ENCODE data around the gene GATAD2A. TPM values are rescaled to one million over a fixed set of nuclear protein-coding genes. Genes with fewer than 3 reads are reported as not detected.

Gene GATAD2A
- total and polyA plus RNA-seq, 9 of the 15 experiments (the other 6 are each of a cell fraction or from before 2014, with no cell fraction given) = 2.4 to 226 (median 44.2) TPM

GRCh38 chr19:19534556-19535265, 129.2 kb downstream of the GATAD2A start:
- CTCF ChIA-PET (ENCODE audit: low intra/inter-chr PET ratio) = interaction anchor here (3.2 kb wide), 1 partner anchor 109 kb away, joined by 30 read pairs; the partner anchor contains the start of gene GMIP

More at GRCh38 chr19:19534556-19535265, 129.2 kb downstream of the GATAD2A start:
- H4K20me1 ChIP-seq (replicated peaks; ENCODE audit: control insufficient read depth, insufficient read depth, low read length) = 0 out of 2 replicates have a peak, but pooled peaks cover 10% of the 10 kb centered on the region
- H3K9me3 ChIP-seq (replicated peaks; ENCODE audit: control insufficient read depth, insufficient read depth, low read depth, low read length) = no peaks in the 10 kb centered on the region
- in situ Hi-C loops (cut with MboI) (loop anchor here (25.0 kb wide), 1 partner anchor 103 kb away; the partner anchor contains the start of genes GMIP and LPAR2), intact Hi-C loops (cut with micrococcal nuclease) (no loop called here)
- no peak overlapping the region for H3K27ac ChIP-seq (ENCODE audit: extremely low read depth, low read depth, low read length)
- H3K4me2 ChIP-seq (ENCODE audit: insufficient read depth, low read length) = no peak overlapping the region
- POLR2A ChIA-PET = no interaction called here
- ATAC-seq (no peak), FAIRE-seq (no peak), DNase-seq (ENCODE audit: extremely low read depth in 1 of 4, low spot score in 3 of 4) (no peak)
- H2AFZ ChIP-seq (ENCODE audit: low read depth, low read length) = no peak overlapping the region
- 68% methylated on average over 25 of the region's 27 CpGs for WGBS (ENCODE audit: insufficient coverage, low coverage, missing lambda C conversion rate)
- no peak overlapping the region for H3K4me3 ChIP-seq
- H3K36me3 ChIP-seq (ENCODE audit: control insufficient read depth, insufficient read depth, low read length) = peaks cover 2% of the 10 kb centered on the region; the same call in 2 of the 3 replicates
- no peak overlapping the region for H3K9ac ChIP-seq (ENCODE audit: insufficient read depth in 1 of 2, low read depth in 2 of 2, low read length in 2 of 2)
- H3K4me1 ChIP-seq (replicated peaks in 1 of 2; ENCODE audit: control insufficient read depth in 2 of 2, insufficient read depth in 2 of 2, low read length in 2 of 2) = peaks cover 5 to 35% of the 10 kb centered on the region in 2 experiments
- H3K79me2 ChIP-seq (ENCODE audit: control insufficient read depth, insufficient read depth, low read length) = no peaks in the 10 kb centered on the region
- H3K9me1 ChIP-seq (ENCODE audit: control insufficient read depth, insufficient read depth, low read length) = peaks cover 3% of the 10 kb centered on the region
- BruUV-seq (replicated peaks) = no TSS peak
- H3K27me3 ChIP-seq (ENCODE audit: control insufficient read depth in 2 of 2, insufficient read depth in 2 of 2, low read length in 2 of 2) = no peaks in the 10 kb centered on the region
- TF ChIP-seq POLR2G (IDR thresholded peaks at IDR 0.05; ENCODE audit: low read depth, low read length) (peak; percentile 46; the same call in 1 of the 2 replicates), MBD1 (CRISPR knock-in tag; IDR thresholded peaks at IDR 0.05) (no peak), CBX1 (IDR thresholded peaks at IDR 0.05; ENCODE audit: low read depth) (no peak), ETS2 (tag; IDR thresholded peaks at IDR 0.05; ENCODE audit: borderline replicate concordance, poor library complexity, severe bottlenecking) (no peak), ZBTB34 (CRISPR knock-in tag; IDR thresholded peaks at IDR 0.05) (no peak), ZNF124 (CRISPR knock-in tag; IDR thresholded peaks at IDR 0.05) (no peak), WHSC1 (IDR thresholded peaks at IDR 0.05; ENCODE audit: low read length) (no peak), CEBPZ (IDR thresholded peaks at IDR 0.05; ENCODE audit: borderline replicate concordance, low read depth, low read length) (no peak), ZNF444 (CRISPR knock-in tag; IDR thresholded peaks at IDR 0.05) (no peak), POLR2B (IDR thresholded peaks at IDR 0.05; ENCODE audit: low read depth, partially characterized antibody) (peak; percentile 6), TAL1 (IDR thresholded peaks at IDR 0.05) (no peak), RBM34 (IDR thresholded peaks at IDR 0.05; ENCODE audit: borderline replicate concordance, insufficient read depth, low read length) (no peak), ZNF644 (tag; IDR thresholded peaks at IDR 0.05; ENCODE audit: low read depth) (no peak)
